IMR-90 (cell line): ENCODE data around the gene MKX.

Source experiments
- BHLHE40 ChIP-seq: fragments of 150-350 bp; IDR thresholded peaks from 2 replicates; pipeline ENCODE4 v1.6.1; 2016; ENCODE audit warnings: mild to moderate bottlenecking, low read depth, low read length
- CTCF ChIP-seq: conservative IDR thresholded peaks from 2 replicates; pipeline ENCODE4 v1.5.1; 2012; ENCODE audit warnings: mild to moderate bottlenecking, low read depth, low read length, improper control_type of control experiment
- ELK1 ChIP-seq: fragments of 150-350 bp; IDR thresholded peaks from 2 replicates; pipeline ENCODE4 v1.6.1; 2016; ENCODE audit warnings: low read depth, mild to moderate bottlenecking, low read length, moderate library complexity, borderline replicate concordance
- MXI1 ChIP-seq: IDR thresholded peaks from 2 replicates; pipeline ENCODE4 v1.6.1; 2012; ENCODE audit warnings: low read depth, mild to moderate bottlenecking, low read length, moderate library complexity, borderline replicate concordance
- POLR2A ChIP-seq: IDR thresholded peaks from 2 replicates; pipeline ENCODE4 v1.6.1; 2012; ENCODE audit warnings: mild to moderate bottlenecking, low read depth, low read length
- RAD21 ChIP-seq: IDR thresholded peaks from 2 replicates; pipeline ENCODE4 v1.6.1; 2012; ENCODE audit warnings: low read length, improper control_type of control experiment
- RCOR1 ChIP-seq: IDR thresholded peaks from 2 replicates; pipeline ENCODE4 v1.6.1; 2012; ENCODE audit warnings: mild to moderate bottlenecking, low read length, improper control_type of control experiment; ENCODE audit not compliant: insufficient replicate concordance
- RFX5 ChIP-seq: IDR thresholded peaks from 2 replicates; pipeline ENCODE4 v1.8.0; 2012; ENCODE audit warnings: low read depth, mild to moderate bottlenecking, low read length, moderate library complexity
- SMC3 ChIP-seq: fragments of 150-350 bp; IDR thresholded peaks from 2 replicates; pipeline ENCODE4 v1.6.1; 2016; ENCODE audit warnings: low read depth, mild to moderate bottlenecking, antibody characterized with exemption, low read length, moderate library complexity
- USF2 ChIP-seq: fragments of 150-350 bp; IDR thresholded peaks from 2 replicates; pipeline ENCODE4 v1.6.1; 2017; ENCODE audit warnings: mild to moderate bottlenecking, antibody characterized with exemption, low read length, low read depth

- no peak for TF ChIP-seq CTCF
- no peak for TF ChIP-seq ELK1
- no peak for TF ChIP-seq POLR2A
- TF ChIP-seq RAD21 = no peak
- no peak for TF ChIP-seq USF2
- TF ChIP-seq MXI1 = no peak
- TF ChIP-seq RFX5 = no peak
- no peak for TF ChIP-seq SMC3
- TF ChIP-seq RCOR1 = no peak
- no peak for TF ChIP-seq BHLHE40
Measured at GRCh38 chr10:27747096-27747451, 1.5 kb upstream of the MKX start.
